K562 (cell line): ENCODE data around the gene LAG3. TPM values are rescaled to one million over a fixed set of nuclear protein-coding genes. Genes with fewer than 3 reads are reported as not detected.

ENCODE experiments used
- DACH1 ChIP-seq: fragments of 450-650 bp; IDR thresholded peaks from 2 replicates; pipeline ENCODE4 v1.6.1; 2018; ENCODE audit not compliant: partially characterized antibody
- HCFC1 ChIP-seq: IDR thresholded peaks from 2 replicates; pipeline ENCODE4 v1.6.1; 2012; ENCODE audit warnings: low read depth, low read length, improper control_type of control experiment
- HDAC1 ChIP-seq, 2 experiments: fragments of 450-650 bp; IDR thresholded peaks; 2 replicates each; pipeline ENCODE4 v1.6.1; 2016 to 2017; ENCODE audit warnings: inconsistent platforms in 1 of 2, mild to moderate bottlenecking in 1 of 2, moderate library complexity in 1 of 2
- HDAC2 ChIP-seq: fragments of 450-650 bp; IDR thresholded peaks from 2 replicates; pipeline ENCODE4 v1.6.1; 2016; ENCODE audit warnings: mild to moderate bottlenecking
- ILF3 ChIP-seq: fragments of 450-650 bp; IDR thresholded peaks from 2 replicates; pipeline ENCODE4 v1.6.1; 2018; ENCODE audit warnings: antibody characterized with exemption, mild to moderate bottlenecking, moderate library complexity, borderline replicate concordance
- KDM5B ChIP-seq: fragments of 200-600 bp; sonication (generic); IDR thresholded peaks from 2 replicates; pipeline ENCODE4 v1.6.1; 2012; ENCODE audit warnings: low read depth, mild to moderate bottlenecking, moderate library complexity, low read length, control low read depth, inconsistent platforms; ENCODE audit not compliant: insufficient replicate concordance
- POU5F1 ChIP-seq: fragments of 150-350 bp; IDR thresholded peaks from 2 replicates; pipeline ENCODE4 v1.6.1; 2014; ENCODE audit warnings: borderline replicate concordance, low read length, low read depth, mild to moderate bottlenecking; ENCODE audit not compliant: partially characterized antibody
- RFX1 ChIP-seq: fragments of 450-650 bp; IDR thresholded peaks from 2 replicates; pipeline ENCODE4 v1.6.1; 2016; ENCODE audit warnings: mild to moderate bottlenecking, moderate library complexity
- SMAD2 ChIP-seq: fragments of 150-350 bp; IDR thresholded peaks from 2 replicates; pipeline ENCODE4 v1.6.1; 2014; ENCODE audit warnings: low read depth, mild to moderate bottlenecking, low read length
- WHSC1 ChIP-seq: IDR thresholded peaks from one replicate; pipeline ENCODE4 v1.6.1; 2012; ENCODE audit warnings: low read length, control low read depth, inconsistent platforms
- ZBTB49 ChIP-seq: sonication (generic); formaldehyde crosslinking; IDR thresholded peaks from 2 replicates; pipeline ENCODE4 v1.8.0; 2022; ENCODE audit warnings: missing genetic modification reagents, mild to moderate bottlenecking, borderline replicate concordance
- ZC3H11A ChIP-seq: IDR thresholded peaks from 2 replicates; pipeline ENCODE4 v1.6.1; 2012; ENCODE audit warnings: low read depth, low read length, improper control_type of control experiment
- ZFP36 ChIP-seq: fragments of 150-350 bp; IDR thresholded peaks from 2 replicates; pipeline ENCODE4 v1.6.1; 2018; ENCODE audit warnings: low read length, low read depth; ENCODE audit not compliant: partially characterized antibody
- polyA plus RNA-seq, 8 experiments: library from polyadenylated mRNA; depleted of rRNA in 4 of 8; stranded (reverse) in 5 of 8; unstranded in 3 of 8; fragments of >200 nt; fragmentation: Nextera tagmentation in 2 of 8; fragmentation: Illumina TruSeq in 1 of 8; extraction: Ambion mirVana in 2 of 8; extraction: Trizol in 1 of 8; gene quantifications; 2 replicates each; pipeline versions ENCODE4 v1.2.1 to v1.2.3, GENCODE V29; 2011 to 2014; ENCODE audit warnings: inconsistent platforms in 1 of 8, missing spikeins in 1 of 8
- total RNA-seq, 7 experiments: library from RNA; depleted of rRNA in 6 of 7; stranded (reverse); fragments of >200 nt in 6 of 7; fragmentation: Illumina TruSeq in 2 of 7; extraction: Trizol in 2 of 7; gene quantifications; 2 replicates each; pipeline versions ENCODE4 v1.2.1 to v1.2.3, GENCODE V29; 2011 to 2021; ENCODE audit warnings: low replicate concordance in 1 of 7
- TF ChIP-seq, protein P1 (sequence below): fragments of 450-650 bp; IDR thresholded peaks from 2 replicates; pipeline ENCODE4 v1.6.1; 2018; ENCODE audit not compliant: partially characterized antibody
- TF ChIP-seq, protein P2 (sequence below): sonication (generic); formaldehyde crosslinking; IDR thresholded peaks from 2 replicates; pipeline ENCODE4 v1.5.0; 2020; ENCODE audit warnings: missing genetic modification reagents

LAG3 gene
- total and polyA plus RNA-seq, 9 of the 15 experiments (the other 6 are each of a cell fraction or from before 2014, with no cell fraction given), result 0.07 to 0.66 (median 0.09) TPM; not detected in 1

DNA sequence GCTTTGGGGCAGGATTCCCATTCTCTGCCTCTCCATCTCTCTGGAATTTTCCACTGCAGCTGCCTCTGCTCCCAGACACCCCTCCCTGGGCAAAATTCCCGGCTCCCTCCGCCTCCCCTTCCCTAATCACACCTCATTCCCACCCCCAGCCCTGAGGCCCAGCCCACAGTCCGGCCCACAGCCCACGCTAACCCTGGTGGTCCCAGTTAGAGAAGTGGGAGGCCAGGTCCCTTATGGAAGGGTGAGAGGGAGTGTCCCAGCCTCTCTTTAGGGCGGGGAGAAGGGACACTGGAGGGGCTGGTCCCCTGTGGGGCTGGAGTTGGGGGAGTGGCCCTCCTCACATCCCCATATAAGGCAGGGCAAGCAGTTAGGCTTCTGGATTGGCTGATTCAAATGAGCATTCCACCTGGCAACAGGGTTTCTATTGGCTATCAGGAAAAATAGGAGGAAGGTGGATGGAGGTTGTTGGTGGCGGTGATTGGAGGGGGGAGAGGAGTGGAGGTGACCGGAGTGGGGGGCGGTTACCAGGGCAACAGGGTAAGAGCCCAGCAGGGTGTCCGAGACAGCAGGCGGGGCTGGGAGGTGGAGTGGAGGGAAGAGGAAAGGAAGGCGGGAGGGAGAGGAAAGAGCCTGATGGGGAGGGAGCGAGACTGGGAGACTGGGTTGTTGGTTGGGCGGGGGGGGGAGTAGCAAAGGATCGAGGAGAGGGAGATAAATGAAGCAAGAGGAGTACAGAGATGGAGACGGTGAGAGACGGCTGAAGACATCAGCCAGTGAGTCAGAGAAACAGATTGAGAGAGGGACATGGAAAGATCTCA, 8.1 kb upstream of the LAG3 start (continued):
- no peak for TF ChIP-seq HCFC1
- no peak for TF ChIP-seq ILF3
- TF ChIP-seq, protein P1, sequence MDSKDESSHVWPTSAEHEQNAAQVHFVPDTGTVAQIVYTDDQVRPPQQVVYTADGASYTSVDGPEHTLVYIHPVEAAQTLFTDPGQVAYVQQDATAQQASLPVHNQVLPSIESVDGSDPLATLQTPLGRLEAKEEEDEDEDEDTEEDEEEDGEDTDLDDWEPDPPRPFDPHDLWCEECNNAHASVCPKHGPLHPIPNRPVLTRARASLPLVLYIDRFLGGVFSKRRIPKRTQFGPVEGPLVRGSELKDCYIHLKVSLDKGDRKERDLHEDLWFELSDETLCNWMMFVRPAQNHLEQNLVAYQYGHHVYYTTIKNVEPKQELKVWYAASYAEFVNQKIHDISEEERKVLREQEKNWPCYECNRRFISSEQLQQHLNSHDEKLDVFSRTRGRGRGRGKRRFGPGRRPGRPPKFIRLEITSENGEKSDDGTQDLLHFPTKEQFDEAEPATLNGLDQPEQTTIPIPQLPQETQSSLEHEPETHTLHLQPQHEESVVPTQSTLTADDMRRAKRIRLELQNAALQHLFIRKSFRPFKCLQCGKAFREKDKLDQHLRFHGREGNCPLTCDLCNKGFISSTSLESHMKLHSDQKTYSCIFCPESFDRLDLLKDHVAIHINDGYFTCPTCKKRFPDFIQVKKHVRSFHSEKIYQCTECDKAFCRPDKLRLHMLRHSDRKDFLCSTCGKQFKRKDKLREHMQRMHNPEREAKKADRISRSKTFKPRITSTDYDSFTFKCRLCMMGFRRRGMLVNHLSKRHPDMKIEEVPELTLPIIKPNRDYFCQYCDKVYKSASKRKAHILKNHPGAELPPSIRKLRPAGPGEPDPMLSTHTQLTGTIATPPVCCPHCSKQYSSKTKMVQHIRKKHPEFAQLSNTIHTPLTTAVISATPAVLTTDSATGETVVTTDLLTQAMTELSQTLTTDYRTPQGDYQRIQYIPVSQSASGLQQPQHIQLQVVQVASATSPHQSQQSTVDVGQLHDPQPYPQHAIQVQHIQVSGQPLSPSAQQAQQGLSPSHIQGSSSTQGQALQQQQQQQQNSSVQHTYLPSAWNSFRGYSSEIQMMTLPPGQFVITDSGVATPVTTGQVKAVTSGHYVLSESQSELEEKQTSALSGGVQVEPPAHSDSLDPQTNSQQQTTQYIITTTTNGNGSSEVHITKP, result peak; percentile 28
- peak; percentile 92 for TF ChIP-seq ZFP36
- no peak for TF ChIP-seq ZBTB49 (CRISPR knock-in tag)
- no peak for TF ChIP-seq SMAD2
- TF ChIP-seq HDAC2, result peak; percentile 52; the same call in 1 of the 2 replicates
- TF ChIP-seq WHSC1, result no peak
- TF ChIP-seq HDAC1 (IDR thresholded peaks at IDR 0.05), result peak in 1 of 2 experiments; percentile 59; a peak in 2 of 4 replicates
- no peak for TF ChIP-seq KDM5B
- TF ChIP-seq POU5F1, result no peak
- TF ChIP-seq, protein P2, sequence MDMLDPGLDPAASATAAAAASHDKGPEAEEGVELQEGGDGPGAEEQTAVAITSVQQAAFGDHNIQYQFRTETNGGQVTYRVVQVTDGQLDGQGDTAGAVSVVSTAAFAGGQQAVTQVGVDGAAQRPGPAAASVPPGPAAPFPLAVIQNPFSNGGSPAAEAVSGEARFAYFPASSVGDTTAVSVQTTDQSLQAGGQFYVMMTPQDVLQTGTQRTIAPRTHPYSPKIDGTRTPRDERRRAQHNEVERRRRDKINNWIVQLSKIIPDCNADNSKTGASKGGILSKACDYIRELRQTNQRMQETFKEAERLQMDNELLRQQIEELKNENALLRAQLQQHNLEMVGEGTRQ (CRISPR knock-in tag), result no peak
- TF ChIP-seq DACH1, result no peak
- TF ChIP-seq RFX1, result peak; percentile 97
- TF ChIP-seq ZC3H11A, result no peak
